NCI-H146 (cell line): ENCODE data around the gene RECQL5.

Experiments
- DNase-seq: peaks from one replicate; lab custom pipeline; 2025; lab: John Stamatoyannopoulos, UW

RECQL5 gene

DNA sequence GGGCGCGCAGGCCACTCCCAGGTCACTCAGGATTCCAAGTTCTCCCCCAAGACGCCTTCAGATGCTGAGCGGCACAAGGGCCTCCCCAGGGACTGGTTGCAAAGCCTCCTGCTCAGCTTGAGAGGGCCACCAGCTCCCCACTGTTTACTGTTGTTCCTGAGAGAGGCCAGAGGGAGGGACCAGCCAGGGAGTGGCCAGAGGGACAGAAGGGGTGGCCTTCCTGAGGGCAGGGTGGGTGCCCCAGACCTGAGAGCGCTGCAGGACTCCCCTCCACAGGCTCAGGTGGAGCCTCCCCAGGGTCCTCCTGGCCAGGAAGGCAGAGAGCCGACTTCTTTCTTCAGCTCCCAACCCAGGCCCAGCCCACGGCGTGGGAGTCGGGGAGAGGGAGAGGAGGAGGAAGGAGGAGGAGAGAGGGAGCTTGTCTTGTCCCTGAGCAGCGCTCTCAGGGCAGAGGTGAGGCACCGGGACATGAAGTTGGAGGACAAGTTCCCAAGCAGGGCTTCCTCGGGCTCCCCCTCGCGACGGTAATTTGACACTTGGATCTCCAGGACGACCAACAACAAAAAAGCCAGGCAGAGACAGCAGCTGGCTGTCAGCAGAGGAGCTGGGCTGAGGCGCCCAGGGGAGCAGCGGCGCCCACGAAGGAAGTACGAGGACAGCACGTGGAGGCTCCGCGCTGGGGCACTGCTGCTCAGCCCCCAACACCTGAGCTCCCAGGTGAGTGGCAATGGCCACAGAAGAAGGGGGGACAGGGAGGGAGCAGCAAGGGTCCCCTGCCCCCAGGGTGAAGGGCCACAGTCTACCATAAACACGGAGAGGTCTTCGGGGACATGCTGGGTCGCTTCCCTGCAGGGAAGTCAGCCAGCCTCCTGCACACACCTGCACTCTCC is 33.2 kb downstream of the RECQL5 start:
- DNase-seq = peak; percentile 92

DNA sequence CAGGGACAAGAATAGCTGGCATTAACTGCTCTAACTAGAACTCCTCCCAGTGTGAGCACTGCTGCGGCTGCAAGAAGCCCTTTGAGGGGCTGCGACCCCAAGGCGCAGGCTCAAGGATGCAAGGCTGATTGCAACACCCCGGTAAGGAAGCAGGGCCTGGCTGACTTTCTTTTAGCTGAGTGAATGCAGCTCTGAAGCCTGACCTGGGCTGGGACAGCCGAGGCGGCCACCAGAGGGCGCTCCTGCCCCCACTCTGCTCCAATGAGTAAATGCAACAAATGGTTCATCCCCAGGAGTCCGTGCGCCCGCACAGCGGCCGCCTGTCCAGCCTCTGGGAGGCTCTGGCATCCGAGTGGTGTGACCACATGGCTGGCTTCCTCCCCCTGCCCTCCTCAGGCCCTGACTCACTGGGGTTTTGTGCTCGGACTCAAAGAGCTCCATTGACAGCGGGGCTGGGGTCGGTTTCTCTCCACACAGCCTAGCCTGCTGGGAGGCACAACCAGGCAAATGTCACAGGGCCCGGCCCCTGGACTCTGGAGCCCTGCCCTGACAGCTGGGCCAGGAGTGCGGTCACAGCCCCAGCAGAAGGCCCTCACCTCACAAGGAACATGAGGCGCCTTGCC is 34.0 kb downstream of the RECQL5 start, which contains the start of gene SMIM5:
Gene SMIM5 (plus strand): TSS at position 572 of the 623 bp plus-strand sequence. CDS start 6,768 bp downstream, outside the sequence.
- DNase-seq = peak; percentile 63

GRCh38 chr17:75632428-75632827 is 34.5 kb downstream of the RECQL5 start:
- DNase-seq = no peak

- no peak for DNase-seq
Observed at GRCh38 chr17:75631353-75631752, 35.6 kb downstream of the RECQL5 start.

- DNase-seq = no peak
Observed at GRCh38 chr17:75630071-75630917, 36.7 kb downstream of the RECQL5 start.

DNA sequence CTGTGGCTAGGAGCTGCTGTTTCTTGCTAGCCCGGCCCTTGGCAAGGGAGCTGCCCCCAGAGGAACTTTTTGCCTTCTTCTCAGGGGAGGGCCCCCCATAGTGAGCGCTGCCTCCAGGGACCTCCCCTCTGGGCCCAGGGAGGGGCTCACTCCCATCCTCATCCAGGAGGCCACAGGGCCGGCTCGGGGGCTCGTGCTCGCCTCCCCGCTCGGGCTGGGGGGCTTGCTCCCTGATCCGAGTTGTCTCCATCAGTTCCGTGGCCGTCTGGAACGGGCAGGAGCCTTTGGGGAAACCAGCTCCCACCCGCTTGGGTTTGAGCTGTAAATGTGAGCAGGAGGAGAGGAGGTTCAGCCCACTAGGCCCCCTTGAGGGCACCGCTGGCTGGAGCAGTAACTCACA is 37.8 kb downstream of the RECQL5 start:
- no peak for DNase-seq

DNA sequence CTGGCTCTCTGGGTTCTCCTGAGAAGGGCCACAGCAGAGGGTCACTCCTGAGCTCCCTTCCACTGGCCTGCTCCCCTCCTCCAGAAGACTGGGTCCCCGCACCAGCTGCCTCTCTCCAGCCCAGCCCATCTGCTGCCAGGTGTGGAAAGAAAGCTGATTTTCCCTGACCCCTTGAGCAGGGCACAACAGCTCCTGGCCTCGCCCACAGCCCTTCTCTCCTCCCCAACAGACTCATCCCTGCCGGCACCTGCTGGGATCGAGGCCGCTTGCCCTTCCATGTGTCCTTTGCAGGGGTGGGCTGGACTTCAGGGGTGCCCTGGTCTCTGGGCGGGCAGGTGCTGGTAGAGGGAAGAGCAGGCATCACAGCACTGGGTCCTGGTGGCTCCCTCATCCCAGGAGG is 38.5 kb downstream of the RECQL5 start:
- no peak for DNase-seq

DNA sequence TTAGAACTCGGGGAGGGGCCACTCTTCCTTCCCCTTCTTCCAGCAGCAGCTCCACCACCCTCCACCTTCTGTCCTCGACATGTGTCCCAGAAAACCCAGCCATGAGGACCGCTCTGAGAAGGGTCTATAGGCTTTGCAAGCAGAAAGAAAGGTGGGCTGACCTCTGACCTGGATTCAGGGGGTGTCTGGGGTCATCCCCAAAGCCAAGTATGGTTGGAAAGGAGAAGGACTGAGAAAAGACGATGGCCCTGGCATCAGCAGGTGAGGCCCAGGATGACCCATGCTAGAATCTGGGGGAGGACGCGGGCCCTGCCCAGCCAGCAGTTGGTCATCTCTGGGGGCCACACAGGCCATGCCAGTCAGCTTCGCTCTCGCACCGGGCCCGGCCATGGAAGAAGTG is 39.9 kb downstream of the RECQL5 start:
- no peak for DNase-seq

- no peak for DNase-seq
Observed at GRCh38 chr17:75626496-75627038, 40.4 kb downstream of the RECQL5 start.

GRCh38 chr17:75625813-75626486 is 41.0 kb downstream of the RECQL5 start:
- DNase-seq = no peak

DNA sequence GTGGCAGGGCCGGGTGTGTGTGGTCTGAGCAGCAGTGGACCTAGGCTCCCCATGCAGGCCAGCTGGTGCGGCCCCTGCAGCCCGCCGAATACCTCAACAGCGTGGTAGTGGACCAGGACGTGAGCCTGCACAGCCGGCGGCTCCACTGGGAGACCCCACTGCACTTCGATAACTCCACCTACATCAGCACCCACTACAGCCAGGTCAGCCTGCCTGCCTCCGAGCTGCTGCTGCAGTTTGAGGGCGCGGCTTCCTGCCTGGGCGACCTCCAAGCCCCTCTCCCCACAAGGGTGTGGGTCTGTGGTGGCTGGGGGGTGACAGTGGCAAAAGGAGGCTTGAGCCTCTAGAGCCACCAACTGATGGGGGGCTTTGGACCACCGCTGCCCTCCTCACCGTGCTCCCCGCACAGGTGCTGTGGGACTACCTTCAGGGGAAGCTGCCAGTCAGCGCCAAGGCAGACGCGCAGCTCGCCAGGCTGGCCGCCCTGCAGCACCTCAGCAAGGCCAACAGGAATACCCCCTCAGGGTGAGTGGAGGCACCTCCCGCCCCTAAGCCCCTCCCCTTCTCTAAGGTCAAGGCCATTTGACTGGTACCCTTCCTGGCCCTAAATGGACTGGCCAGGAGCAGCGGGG is 42.1 kb downstream of the RECQL5 start:
- DNase-seq = no peak

- DNase-seq = no peak
Observed at GRCh38 chr17:75624021-75624420, 42.9 kb downstream of the RECQL5 start.

- DNase-seq = no peak
Observed at GRCh38 chr17:75623386-75623785, 43.6 kb downstream of the RECQL5 start.

- no peak for DNase-seq
Observed at GRCh38 chr17:75622771-75623273, 44.1 kb downstream of the RECQL5 start.

- DNase-seq = no peak
Observed at GRCh38 chr17:75622076-75622475, 44.9 kb downstream of the RECQL5 start.

GRCh38 chr17:75621489-75621888 is 45.5 kb downstream of the RECQL5 start:
- no peak for DNase-seq

DNA sequence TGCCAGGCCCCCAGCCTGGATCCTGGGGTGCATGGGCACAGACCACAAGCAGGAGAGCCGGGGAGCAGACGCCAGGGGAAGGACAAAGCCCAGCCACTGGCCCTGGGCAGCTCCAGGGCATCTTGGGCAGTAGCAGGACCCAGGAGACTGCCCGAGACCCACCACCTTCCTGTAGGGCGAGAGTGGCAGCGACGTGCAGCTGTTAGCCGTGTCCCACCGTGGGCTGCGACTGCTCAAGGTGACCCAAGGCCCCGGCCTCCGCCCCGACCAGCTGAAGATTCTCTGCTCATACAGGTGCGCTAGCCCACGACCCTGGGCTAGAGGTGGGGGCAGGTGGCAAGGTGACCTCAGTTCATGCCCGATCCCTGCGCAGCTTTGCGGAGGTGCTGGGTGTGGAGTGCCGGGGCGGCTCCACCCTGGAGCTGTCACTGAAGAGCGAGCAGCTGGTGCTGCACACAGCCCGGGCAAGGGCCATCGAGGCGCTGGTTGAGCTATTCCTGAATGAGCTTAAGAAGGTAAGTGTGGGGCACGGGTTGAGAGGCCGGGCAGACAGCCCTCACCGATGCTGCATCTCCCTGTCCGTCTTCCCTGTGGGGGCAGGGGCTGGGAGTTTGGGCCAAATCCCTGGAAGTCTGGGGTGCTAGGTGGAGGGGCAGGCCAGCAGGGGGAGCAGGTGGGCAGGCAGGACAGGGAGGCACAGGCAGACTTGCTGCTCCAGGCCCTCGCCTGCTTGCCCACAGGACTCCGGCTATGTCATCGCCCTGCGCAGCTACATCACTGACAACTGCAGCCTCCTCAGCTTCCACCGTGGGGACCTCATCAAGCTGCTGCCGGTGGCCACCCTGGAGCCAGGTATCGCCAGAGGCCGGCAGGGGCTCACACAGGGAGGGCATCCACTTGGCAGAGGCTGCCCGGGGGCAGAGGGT is 47.2 kb downstream of the RECQL5 start:
- DNase-seq = peak; percentile 65

DNA sequence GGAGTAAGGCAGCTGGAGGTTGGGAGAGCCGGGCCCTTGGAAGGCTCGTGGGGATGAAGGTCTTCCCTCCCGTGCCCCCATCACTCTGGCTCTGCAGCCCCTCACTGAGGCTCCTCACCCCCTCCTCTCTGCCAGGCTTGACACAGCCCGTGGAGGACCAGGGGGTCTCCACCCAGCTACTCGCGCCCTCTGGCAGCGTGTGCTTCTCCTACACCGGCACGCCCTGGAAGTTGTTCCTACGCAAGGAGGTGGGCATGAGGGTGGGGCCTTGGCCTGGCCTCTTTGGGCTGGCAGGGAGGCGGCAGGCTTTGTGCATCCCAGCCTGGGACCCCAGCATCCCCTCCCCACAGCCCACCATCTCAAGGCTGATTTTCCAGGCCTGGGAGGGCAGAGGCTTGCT is 49.3 kb downstream of the RECQL5 start:
- DNase-seq = no peak

- DNase-seq = no peak
Observed at GRCh38 chr17:75617218-75617617, 49.7 kb downstream of the RECQL5 start.
